Kidney (tissue), 14 donors: Measurements from ENCODE around the gene TIMP3. TPM values are rescaled to one million over a fixed set of nuclear protein-coding genes. Genes with fewer than 3 reads are reported as not detected.

Experiments
- DNase-seq, 5 donors: peaks; one replicate each; pipeline ENCODE4 v3.0.0-alpha.2; 2013 to 2020
- FAIRE-seq: peaks from 2 replicates; lab custom pipeline; 2012; peaks lifted over from hg19 to GRCh38; lab: Jason Lieb, UNC
- H3K27ac ChIP-seq, 2 donors: one replicate each; pipeline ENCODE4 v1.7.0; 2013; ENCODE audit warnings: low read depth in 2 of 2, low read length in 2 of 2, inconsistent platforms in 1 of 2
- H3K27me3 ChIP-seq: one replicate; pipeline ENCODE4 v1.7.1; 2013; ENCODE audit warnings: low read length, inconsistent platforms; ENCODE audit not compliant: control insufficient read depth, insufficient read depth
- H3K36me3 ChIP-seq, 3 donors: one replicate each; pipeline versions ENCODE4 v1.7.0 to v1.7.1; 2013; ENCODE audit warnings: low read length in 3 of 3, control low read depth in 1 of 3, inconsistent platforms in 1 of 3; ENCODE audit not compliant: insufficient read depth in 3 of 3, control insufficient read depth in 2 of 3
- H3K4me1 ChIP-seq, 3 donors: one replicate each; pipeline versions ENCODE4 v1.7.0 to v1.7.1; 2013; ENCODE audit warnings: low read length in 3 of 3, inconsistent platforms in 1 of 3, low read depth in 1 of 3; ENCODE audit not compliant: control insufficient read depth in 2 of 3, insufficient read depth in 2 of 3
- H3K4me3 ChIP-seq, 3 donors: one replicate each; pipeline versions ENCODE4 v1.7.0 to v1.8.1; 2013; ENCODE audit warnings: low read length in 3 of 3, control low read depth in 1 of 3, inconsistent platforms in 1 of 3
- H3K9ac ChIP-seq, 3 donors: one replicate each; pipeline versions ENCODE4 v1.7.0 to v1.7.1; 2013; ENCODE audit warnings: low read length in 3 of 3, control low read depth in 1 of 3, inconsistent platforms in 1 of 3
- H3K9me3 ChIP-seq, 3 donors: one replicate each; pipeline versions ENCODE4 v1.7.0 to v1.7.1; 2013; ENCODE audit warnings: low read length in 3 of 3, control low read depth in 1 of 3, inconsistent platforms in 1 of 3; ENCODE audit not compliant: control insufficient read depth in 2 of 3, insufficient read depth in 1 of 3
- intact Hi-C: fragments of 100-400 bp; cut with DNase I; formaldehyde crosslinking; loops from one replicate; pipeline ENCODE4 v1.11.1; 2022
- polyA plus RNA-seq: library from polyadenylated mRNA; stranded (reverse); fragments of 350-450 nt; fragmentation: Illumina TruSeq; extraction: RNeasy Lipid Tissue Mini Kit (QIAGEN cat#74804); gene quantifications from one replicate; pipeline ENCODE4 v1.2.3, GENCODE V29; 2014; ENCODE audit warnings: low read depth, low replicate concordance; ENCODE audit not compliant: insufficient read depth
- total RNA-seq: library from RNA; stranded (reverse); fragmentation: NEBNext Ultra II Directional; extraction: Animal tissue kit (Norgen Biotek cat#: 25700); gene quantifications from one replicate; pipeline ENCODE4 v1.2.1, GENCODE V29; 2021
- TF ChIP-seq, protein P1 (sequence below): IDR thresholded peaks from 3 replicates; pipeline ENCODE4 v1.5.1; 2012; ENCODE audit warnings: mild to moderate bottlenecking, moderate library complexity, borderline replicate concordance; ENCODE audit not compliant: insufficient read depth; ENCODE audit errors: extremely low read depth
- donor health status: control.
- donor health status: control.
- donor health status: control.
- donor health status: control.
- donor health status: control.
- donor health status: DM: yes; HTN: yes; CAD: no.
- donor health status: Normal renal cell carcinoma (clear cell type).

Gene TIMP3
- total and polyA plus RNA-seq, 2 donors from 2014 or later = 198 to 818 TPM

DNA sequence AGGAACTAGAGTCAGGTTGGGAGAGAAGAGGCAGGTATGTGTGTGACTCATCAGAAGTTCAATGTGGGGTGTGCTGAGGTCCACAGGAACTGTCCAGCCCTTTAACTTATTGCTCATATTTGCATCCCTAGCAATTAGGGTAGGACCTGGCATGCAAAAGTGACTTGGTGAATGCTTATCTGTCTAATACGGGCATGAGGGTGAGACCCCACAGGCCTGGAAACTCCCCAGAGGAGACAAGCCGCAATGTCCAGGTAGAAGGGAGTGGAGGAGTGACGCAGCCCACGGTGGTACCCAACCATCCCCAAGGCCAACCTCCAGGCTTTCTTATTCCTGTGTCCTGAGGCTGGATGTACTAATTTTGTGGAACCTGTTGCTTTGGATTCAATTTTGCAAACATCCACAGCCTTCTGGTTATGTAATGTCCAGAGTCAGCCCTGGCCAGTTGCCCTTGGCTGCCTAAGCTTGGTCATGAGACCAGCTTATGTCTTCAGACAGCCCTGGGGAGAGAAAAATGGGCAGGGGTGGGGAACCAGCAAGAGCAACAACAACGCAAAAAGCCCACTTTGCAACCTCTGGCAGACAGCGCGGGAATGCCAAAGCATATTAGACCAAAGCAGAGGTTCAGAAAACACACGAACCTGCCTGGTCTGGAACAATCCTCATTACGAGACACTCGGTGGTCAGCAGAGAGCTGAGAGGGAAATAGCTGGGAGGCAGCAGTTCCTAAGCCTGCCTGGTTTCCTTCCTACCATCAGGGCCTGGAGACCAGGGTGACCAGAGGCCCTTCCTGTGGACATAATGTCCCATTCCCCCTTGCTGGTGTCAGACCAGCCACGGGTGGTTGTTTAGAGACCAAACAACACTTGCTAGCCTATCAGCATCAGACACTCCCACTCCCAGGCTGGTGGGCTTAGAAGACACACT, 49.3 kb downstream of the TIMP3 start:
- H3K9me3 ChIP-seq = no peaks in the 10 kb centered on the region
- H3K9ac ChIP-seq = peak overlapping the region in 1 of 3 donors; percentile 33
- peak overlapping the region; percentile 73 to 81 for H3K27ac ChIP-seq
- DNase-seq (peak in 1 of 5 donors; percentile 26), FAIRE-seq (no peak)
- intact Hi-C loops = no loop called here
- no peak overlapping the region for H3K4me3 ChIP-seq
- H3K27me3 ChIP-seq = no peaks in the 10 kb centered on the region
- H3K36me3 ChIP-seq = peaks cover 0 to 31% (median 0%) of the 10 kb centered on the region in 3 donors
- TF ChIP-seq, protein P1, sequence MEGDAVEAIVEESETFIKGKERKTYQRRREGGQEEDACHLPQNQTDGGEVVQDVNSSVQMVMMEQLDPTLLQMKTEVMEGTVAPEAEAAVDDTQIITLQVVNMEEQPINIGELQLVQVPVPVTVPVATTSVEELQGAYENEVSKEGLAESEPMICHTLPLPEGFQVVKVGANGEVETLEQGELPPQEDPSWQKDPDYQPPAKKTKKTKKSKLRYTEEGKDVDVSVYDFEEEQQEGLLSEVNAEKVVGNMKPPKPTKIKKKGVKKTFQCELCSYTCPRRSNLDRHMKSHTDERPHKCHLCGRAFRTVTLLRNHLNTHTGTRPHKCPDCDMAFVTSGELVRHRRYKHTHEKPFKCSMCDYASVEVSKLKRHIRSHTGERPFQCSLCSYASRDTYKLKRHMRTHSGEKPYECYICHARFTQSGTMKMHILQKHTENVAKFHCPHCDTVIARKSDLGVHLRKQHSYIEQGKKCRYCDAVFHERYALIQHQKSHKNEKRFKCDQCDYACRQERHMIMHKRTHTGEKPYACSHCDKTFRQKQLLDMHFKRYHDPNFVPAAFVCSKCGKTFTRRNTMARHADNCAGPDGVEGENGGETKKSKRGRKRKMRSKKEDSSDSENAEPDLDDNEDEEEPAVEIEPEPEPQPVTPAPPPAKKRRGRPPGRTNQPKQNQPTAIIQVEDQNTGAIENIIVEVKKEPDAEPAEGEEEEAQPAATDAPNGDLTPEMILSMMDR = no peak
- H3K4me1 ChIP-seq = peaks cover 0 to 50% (median 36%) of the 10 kb centered on the region in 3 donors

DNA sequence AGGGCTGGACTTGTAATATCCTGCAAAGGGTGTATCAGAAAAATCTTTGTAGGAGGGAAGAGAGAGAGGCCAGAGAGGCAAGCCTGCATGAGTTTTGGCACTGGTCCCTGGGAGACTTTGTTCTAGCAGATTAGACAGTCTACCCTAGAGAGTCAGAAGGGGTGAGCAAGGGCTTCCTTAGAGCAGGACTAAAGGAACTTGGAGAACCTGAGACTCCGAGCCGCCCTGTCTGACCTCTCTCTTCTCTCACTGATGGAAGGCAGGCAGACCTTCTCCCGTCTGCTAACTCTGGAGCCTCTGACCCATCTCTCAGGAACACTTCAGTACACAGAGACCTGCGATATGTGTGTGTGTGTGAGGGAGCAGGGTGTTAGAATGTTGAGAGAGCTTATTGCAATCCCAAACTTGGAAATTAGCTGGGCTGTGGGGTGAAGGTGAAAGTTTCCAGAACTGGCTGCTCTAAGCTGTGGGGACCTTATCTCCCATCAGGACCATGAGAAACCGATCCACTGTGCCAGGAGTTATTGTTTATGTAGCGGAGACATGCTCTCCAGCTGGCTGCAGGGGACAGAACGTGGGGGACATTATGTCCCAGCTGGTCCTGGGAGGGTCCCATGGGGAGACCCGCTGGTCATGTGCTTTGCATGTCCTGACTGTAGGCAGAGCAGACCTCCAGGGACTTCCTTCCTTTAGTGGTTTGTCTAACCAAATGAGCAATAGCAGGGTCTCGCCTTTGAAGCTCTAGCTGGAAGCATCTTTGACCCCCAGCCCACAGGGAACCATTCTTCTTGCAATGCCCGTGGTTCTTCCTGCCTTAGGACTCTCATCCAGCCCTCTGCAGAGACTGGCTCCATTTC, 51.1 kb downstream of the TIMP3 start:
- peak overlapping the region; percentile 30 to 35 for H3K27ac ChIP-seq
- TF ChIP-seq, protein P1 = no peak
- no peak overlapping the region for H3K9ac ChIP-seq
- H3K27me3 ChIP-seq = no peaks in the 10 kb centered on the region
- no peaks in the 10 kb centered on the region for H3K9me3 ChIP-seq
- no peak overlapping the region for H3K4me3 ChIP-seq
- peaks cover 0 to 43% (median 27%) of the 10 kb centered on the region in 3 donors for H3K4me1 ChIP-seq
- H3K36me3 ChIP-seq = peaks cover 0 to 39% (median 4%) of the 10 kb centered on the region in 3 donors
- peak in 4 of 5 donors; percentile 36 to 94 (median 55) for DNase-seq
- no peak for FAIRE-seq
- intact Hi-C loops = no loop called here

DNA sequence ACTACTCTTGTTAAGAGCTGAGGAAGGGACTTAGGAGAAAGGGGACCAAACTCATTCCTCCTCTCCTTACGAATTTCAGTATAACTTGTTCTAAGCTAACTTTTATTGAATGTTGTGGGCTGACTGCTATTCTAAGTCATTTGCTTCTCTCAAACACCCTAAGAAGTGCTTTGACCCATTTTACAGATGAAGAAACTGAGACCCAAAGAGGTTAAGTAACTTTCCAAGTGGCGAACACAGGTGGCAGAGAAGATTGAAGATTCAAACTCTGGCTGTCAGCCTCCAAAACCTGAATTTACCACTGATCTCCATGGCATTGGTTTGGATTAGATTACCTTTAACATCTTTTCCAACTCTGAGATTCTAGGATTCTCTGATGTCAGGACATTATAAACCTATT, 52.2 kb downstream of the TIMP3 start:
- TF ChIP-seq, protein P1 = no peak
- intact Hi-C loops = no loop called here
- no peak overlapping the region for H3K27ac ChIP-seq
- DNase-seq (no peak), FAIRE-seq (no peak)
- no peaks in the 10 kb centered on the region for H3K27me3 ChIP-seq
- H3K4me3 ChIP-seq = no peak overlapping the region
- H3K9me3 ChIP-seq = no peaks in the 10 kb centered on the region
- H3K4me1 ChIP-seq = peaks cover 0 to 42% (median 27%) of the 10 kb centered on the region in 3 donors
- H3K36me3 ChIP-seq = peaks cover 0 to 49% (median 11%) of the 10 kb centered on the region in 3 donors
- H3K9ac ChIP-seq = no peak overlapping the region
